ENCODE results near the gene SEC14L2. TPM values are rescaled to one million over a fixed set of nuclear protein-coding genes. Genes with fewer than 3 reads are reported as not detected.

Gene SEC14L2
- total and polyA plus RNA-seq, 2 of the 8 experiments (the other 6 are each of a cell fraction or from before 2014, with no cell fraction given) = 2.8 to 3.2 TPM

DNA sequence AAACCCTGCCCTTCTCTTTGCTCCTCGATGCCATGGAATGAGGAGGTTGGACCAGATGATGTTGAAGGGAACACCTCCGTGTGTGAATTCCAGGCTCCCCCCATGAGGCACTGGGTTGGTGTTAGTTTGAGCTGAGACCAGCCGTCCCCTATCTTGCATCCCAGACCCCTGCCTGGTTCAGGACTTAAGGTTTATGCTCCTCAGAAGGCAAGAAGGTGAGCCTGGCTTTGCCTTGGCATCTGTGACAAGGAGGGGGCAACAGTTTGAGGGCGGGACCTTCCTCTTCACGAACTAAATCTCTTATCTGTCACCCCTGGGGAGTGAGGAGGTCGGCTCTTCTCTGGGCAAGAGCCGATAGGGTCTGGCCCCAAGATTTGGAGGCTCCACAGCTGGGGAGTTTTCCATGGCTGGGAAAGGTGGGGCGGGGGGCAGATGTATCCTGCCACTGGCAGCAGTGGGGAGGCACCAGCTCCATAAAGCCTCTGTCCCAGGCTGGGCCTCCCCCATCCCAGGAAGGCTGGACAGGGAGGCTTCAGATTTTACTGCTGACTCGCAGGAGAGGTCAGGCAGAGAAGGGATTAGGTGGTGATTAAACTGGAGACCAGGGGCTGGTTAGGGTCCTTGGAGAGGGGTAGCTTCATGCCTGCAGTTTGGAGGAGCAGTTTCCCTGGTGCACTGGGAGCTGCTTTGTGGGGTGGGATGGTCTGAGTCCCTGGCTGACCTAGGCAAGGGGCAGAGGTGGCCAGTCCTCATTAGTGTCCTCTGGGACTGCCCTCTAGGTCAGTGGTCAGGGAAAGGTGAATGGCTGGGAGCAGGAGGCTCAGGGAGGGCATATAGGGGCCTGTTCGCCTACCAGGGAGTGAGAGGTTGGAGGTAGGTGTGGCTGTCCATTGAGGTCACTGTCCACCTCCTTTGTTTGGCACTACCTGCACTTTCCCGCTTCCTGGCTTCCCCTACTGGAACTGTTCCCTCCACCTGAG, 1.1 kb downstream of the SEC14L2 start (continued):
- TF ChIP-seq, protein P1, sequence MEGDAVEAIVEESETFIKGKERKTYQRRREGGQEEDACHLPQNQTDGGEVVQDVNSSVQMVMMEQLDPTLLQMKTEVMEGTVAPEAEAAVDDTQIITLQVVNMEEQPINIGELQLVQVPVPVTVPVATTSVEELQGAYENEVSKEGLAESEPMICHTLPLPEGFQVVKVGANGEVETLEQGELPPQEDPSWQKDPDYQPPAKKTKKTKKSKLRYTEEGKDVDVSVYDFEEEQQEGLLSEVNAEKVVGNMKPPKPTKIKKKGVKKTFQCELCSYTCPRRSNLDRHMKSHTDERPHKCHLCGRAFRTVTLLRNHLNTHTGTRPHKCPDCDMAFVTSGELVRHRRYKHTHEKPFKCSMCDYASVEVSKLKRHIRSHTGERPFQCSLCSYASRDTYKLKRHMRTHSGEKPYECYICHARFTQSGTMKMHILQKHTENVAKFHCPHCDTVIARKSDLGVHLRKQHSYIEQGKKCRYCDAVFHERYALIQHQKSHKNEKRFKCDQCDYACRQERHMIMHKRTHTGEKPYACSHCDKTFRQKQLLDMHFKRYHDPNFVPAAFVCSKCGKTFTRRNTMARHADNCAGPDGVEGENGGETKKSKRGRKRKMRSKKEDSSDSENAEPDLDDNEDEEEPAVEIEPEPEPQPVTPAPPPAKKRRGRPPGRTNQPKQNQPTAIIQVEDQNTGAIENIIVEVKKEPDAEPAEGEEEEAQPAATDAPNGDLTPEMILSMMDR (IDR thresholded peaks at IDR 0.05; ENCODE audit: control extremely low read depth in 1 of 3, insufficient read depth in 1 of 3, low read depth in 1 of 3, low read length in 3 of 3) = no peak
- TF ChIP-seq PHF8 (conservative IDR thresholded peaks at IDR 0.05; ENCODE audit: low read depth, low read length) (no peak), SAP30 (IDR thresholded peaks at IDR 0.05; ENCODE audit: insufficient read depth, insufficient replicate concordance, low read length) (no peak)
